DND-41 (cell line): ENCODE measurements around the gene SPNS3.

ENCODE experiments used
- CTCF ChIP-seq: IDR thresholded peaks from 2 replicates; pipeline ENCODE4 v1.5.1; 2012; ENCODE audit warnings: borderline replicate concordance, low read length, moderate library complexity, mild to moderate bottlenecking; ENCODE audit not compliant: poor library complexity, severe bottlenecking; ENCODE audit errors: extremely low read depth
- EZH2 ChIP-seq: IDR thresholded peaks from 3 replicates; pipeline ENCODE4 v1.6.1; 2012; ENCODE audit warnings: borderline replicate concordance, low read depth, mild to moderate bottlenecking, moderate library complexity, low read length, inconsistent platforms; ENCODE audit not compliant: severe bottlenecking

GRCh38 chr17:4488989-4489595 lies 55.4 kb downstream of the SPNS3 start:
- no peak for TF ChIP-seq CTCF
- TF ChIP-seq EZH2: no peak
